HepG2 (cell line): ENCODE results near the gene ARHGAP22. TPM values are rescaled to one million over a fixed set of nuclear protein-coding genes. Genes with fewer than 3 reads are reported as not detected.

Source experiments
- ATAC-seq: fragments of 200-7000 bp; cut with Tn5 transposase; 3 replicates; pipeline ENCODE4 v1.9.1; 2020; ENCODE audit warnings: mild to moderate bottlenecking, moderate library complexity
- BruUV-seq: library from RNA; stranded (reverse); fragments of 400-500 nt; replicated peaks from 2 replicates; lab custom pipeline; 2021; lab: Mats Ljungman, UMichigan
- CTCF ChIA-PET: fragments of 300-600 bp; formaldehyde crosslinking; extraction: SDS; loops from one replicate; lab custom pipeline; 2021; ENCODE audit warnings: low total read pairs, inconsistent platforms, low intra/inter-chr PET ratio; lab: Yijun Ruan, JAX
- POLR2A ChIA-PET: fragments of 350-600 bp; sonication (Branson Sonifier 250); formaldehyde crosslinking; loops from one replicate; lab custom pipeline; 2020; ENCODE audit warnings: antibody characterized with exemption, inconsistent platforms; lab: Yijun Ruan, JAX
- DNase-seq: peaks from one replicate; pipeline ENCODE4 v3.0.0-alpha.2; 2015; ENCODE audit warnings: low spot score
- FAIRE-seq: peaks from 3 replicates; lab custom pipeline; 2011; peaks lifted over from hg19 to GRCh38; lab: Jason Lieb, UNC
- H2AFZ ChIP-seq: one replicate; pipeline ENCODE4 v1.6.1; 2011; ENCODE audit warnings: low read length, inconsistent platforms
- H3K27ac ChIP-seq: fragments of 300-600 bp; 3 replicates; pipeline ENCODE4 v1.8.0; 2011; ENCODE audit warnings: mixed run types, mild to moderate bottlenecking, mixed read lengths, low read length, inconsistent platforms; ENCODE audit not compliant: insufficient read depth; ENCODE audit errors: extremely low read length
- H3K27me3 ChIP-seq, 2 experiments: fragments of 200-600 bp in 1 of 2; 2 replicates in 1 of 2; 3 replicates in 1 of 2; pipeline versions ENCODE4 v1.6.0 to v1.8.0; 2011; ENCODE audit warnings: low read length in 2 of 2, mild to moderate bottlenecking in 2 of 2, moderate library complexity in 2 of 2, inconsistent platforms in 1 of 2; ENCODE audit not compliant: insufficient read depth in 2 of 2, control insufficient read depth in 1 of 2
- H3K36me3 ChIP-seq, 2 experiments: fragments of 200-600 bp in 1 of 2; replicated peaks in 1 of 2; 2 replicates in 1 of 2; 3 replicates in 1 of 2; pipeline versions ENCODE4 v1.5.1 to v1.8.0; 2011; ENCODE audit warnings: low read length in 2 of 2, inconsistent platforms in 1 of 2; ENCODE audit not compliant: insufficient read depth in 2 of 2, control insufficient read depth in 1 of 2
- H3K4me1 ChIP-seq: 2 replicates; pipeline ENCODE4 v1.5.1; 2012; ENCODE audit warnings: low read length, inconsistent platforms; ENCODE audit not compliant: insufficient read depth
- H3K4me2 ChIP-seq: 2 replicates; pipeline ENCODE4 v1.6.0; 2011; ENCODE audit warnings: low read depth, low read length, inconsistent platforms
- H3K4me3 ChIP-seq, 3 experiments: fragments of 200-600 bp in 1 of 3; sonication (generic), shearing (Covaris generic) in 1 of 3; replicated peaks in 1 of 3; 2 replicates each; pipeline ENCODE4 v1.5.1; 2011 to 2016; ENCODE audit warnings: low read length in 3 of 3, inconsistent platforms in 2 of 3, low read depth in 2 of 3, mild to moderate bottlenecking in 2 of 3, control low read depth in 1 of 3, mixed read lengths in 1 of 3; ENCODE audit not compliant: insufficient read depth in 1 of 3
- H3K79me2 ChIP-seq: one replicate; pipeline ENCODE4 v1.6.1; 2011; ENCODE audit warnings: low read length, inconsistent platforms; ENCODE audit not compliant: insufficient read depth
- H3K9ac ChIP-seq: 2 replicates; pipeline ENCODE4 v1.6.0; 2011; ENCODE audit warnings: mild to moderate bottlenecking, low read depth, low read length, inconsistent platforms; ENCODE audit not compliant: insufficient read depth
- H3K9me3 ChIP-seq: 2 replicates; pipeline ENCODE4 v1.5.1; 2012; ENCODE audit warnings: mild to moderate bottlenecking, low read length
- H4K20me1 ChIP-seq: 2 replicates; pipeline ENCODE4 v1.6.0; 2011; ENCODE audit warnings: inconsistent platforms, mild to moderate bottlenecking, low read length, moderate library complexity; ENCODE audit not compliant: insufficient read depth
- CC2D1A ChIP-seq: sonication (generic); formaldehyde crosslinking; IDR thresholded peaks from 2 replicates; pipeline ENCODE4 v1.8.1; 2023; ENCODE audit warnings: mild to moderate bottlenecking, missing genetic modification reagents
- IRF1 ChIP-seq: sonication (generic); formaldehyde crosslinking; IDR thresholded peaks from 2 replicates; pipeline ENCODE4 v1.4.0; 2020; ENCODE audit warnings: low read depth, mild to moderate bottlenecking, missing genetic modification reagents
- KLF11 ChIP-seq: IDR thresholded peaks from 2 replicates; pipeline ENCODE4 v1.6.1; 2016; ENCODE audit warnings: missing compliant biosample characterization
- MEF2D ChIP-seq: sonication (generic); formaldehyde crosslinking; IDR thresholded peaks from 2 replicates; pipeline ENCODE4 v1.5.1; 2020; ENCODE audit warnings: mild to moderate bottlenecking, missing genetic modification reagents
- NFE2L1 ChIP-seq: sonication (generic); formaldehyde crosslinking; IDR thresholded peaks from 2 replicates; pipeline ENCODE4 v1.4.0; 2020; ENCODE audit warnings: missing genetic modification reagents, mild to moderate bottlenecking, borderline replicate concordance
- WGBS: methylation state at CpG from one replicate; pipeline ENCODE4 v1.1.6; 2017; ENCODE audit warnings: low lambda C conversion rate; 5-methylcytosine and 5-hydroxymethylcytosine counted together
- in situ Hi-C: cut with HindIII; loops from 2 replicates; pipeline ENCODE4 v1.10.0; 2017; ENCODE audit warnings: low pct_unique_long_range_greater_than_20kb; ENCODE audit not compliant: extremely low pct_ligation_motif_present
- intact Hi-C: fragments of 100-400 bp; cut with micrococcal nuclease; formaldehyde crosslinking; loops from one replicate; pipeline ENCODE4 v1.10.0; 2022; ENCODE audit not compliant: unreplicated experiment
- polyA plus RNA-seq, 8 experiments: library from polyadenylated mRNA; depleted of rRNA in 3 of 8; stranded (reverse) in 7 of 8; unstranded in 1 of 8; fragments of >200 nt; fragmentation: Illumina TruSeq in 4 of 8; extraction: Trizol in 4 of 8; gene quantifications; 2 replicates each; pipeline versions ENCODE4 v1.2.1 to v1.2.3, GENCODE V29; 2011 to 2016; ENCODE audit warnings: low read depth in 4 of 8, missing spikeins in 1 of 8, mixed read lengths in 1 of 8; ENCODE audit not compliant: insufficient read depth in 1 of 8
- total RNA-seq, 5 experiments: library from RNA; depleted of rRNA; stranded (reverse); fragments of >200 nt; fragmentation: Illumina TruSeq; extraction: Trizol; gene quantifications; 2 replicates each; pipeline ENCODE4 v1.2.3, GENCODE V29; 2016; ENCODE audit warnings: low read depth in 1 of 5

Gene ARHGAP22
- total and polyA plus RNA-seq, 2 of the 13 experiments (the other 11 are each of a cell fraction or from before 2014, with no cell fraction given) = 0.08 to 0.38 TPM

GRCh38 chr10:48574817-48575380, 30.0 kb downstream of the ARHGAP22 start:
- FAIRE-seq (no peak), ATAC-seq (no peak)
- no TSS peak for BruUV-seq
- intact Hi-C loops = no loop called here
- no peaks in the 10 kb centered on the region for H3K9me3 ChIP-seq
- no peaks in the 10 kb centered on the region for H3K79me2 ChIP-seq
- H3K27me3 ChIP-seq = peaks cover 0 to 14% of the 10 kb centered on the region in 2 experiments; a peak in 3 of 5 replicates
- H3K36me3 ChIP-seq = no peaks in the 10 kb centered on the region
- no peak overlapping the region for H2AFZ ChIP-seq
- no peak overlapping the region for H3K4me3 ChIP-seq
- 33% methylated on average over 5 of the region's 6 CpGs for WGBS
- CTCF ChIA-PET = no interaction called here
- no peaks in the 10 kb centered on the region for H4K20me1 ChIP-seq
- H3K27ac ChIP-seq = no peak overlapping the region
- POLR2A ChIA-PET = no interaction called here
- H3K9ac ChIP-seq = no peak overlapping the region
- in situ Hi-C loops = no loop called here
- TF ChIP-seq KLF11 (CRISPR knock-in tag) = no peak
- no peak for TF ChIP-seq CC2D1A (CRISPR knock-in tag)
- TF ChIP-seq NFE2L1 (CRISPR knock-in tag) = no peak
- TF ChIP-seq IRF1 (CRISPR knock-in tag) = no peak
- TF ChIP-seq, all 625 proteins: peak for 0
- H3K4me2 ChIP-seq = no peak overlapping the region
- DNase-seq = no peak
- no peaks in the 10 kb centered on the region for H3K4me1 ChIP-seq

- no peaks in the 10 kb centered on the region for H3K36me3 ChIP-seq
- peaks cover 0 to 9% of the 10 kb centered on the region in 2 experiments; a peak in 3 of 5 replicates for H3K27me3 ChIP-seq
- no peaks in the 10 kb centered on the region for H3K9me3 ChIP-seq
- no peak for TF ChIP-seq MEF2D (CRISPR knock-in tag)
- intact Hi-C loops = no loop called here
- ChIA-PET POLR2A (no interaction called here), CTCF (no interaction called here)
- no peak overlapping the region for H3K9ac ChIP-seq
- DNase-seq (no peak), ATAC-seq (no peak), FAIRE-seq (no peak)
- no TSS peak for BruUV-seq
- no peaks in the 10 kb centered on the region for H3K4me1 ChIP-seq
- no peak overlapping the region for H3K4me2 ChIP-seq
- H4K20me1 ChIP-seq = no peaks in the 10 kb centered on the region
- no peak overlapping the region for H3K4me3 ChIP-seq
- no peaks in the 10 kb centered on the region for H3K79me2 ChIP-seq
- H3K27ac ChIP-seq = no peak overlapping the region
- H2AFZ ChIP-seq = no peak overlapping the region
- 0% methylated on average over 1 of the region's 5 CpGs for WGBS
- in situ Hi-C loops = no loop called here
Observed at GRCh38 chr10:48574322-48574796, 30.5 kb downstream of the ARHGAP22 start.
